Stimulated activated naive CD8-positive, alpha-beta T cell treated with anti-CD3 and anti-CD28 coated beads, Interleukin-15, Interleukin-2, amounts not matched to agents 100 ng/mL and 50 ng/mL, for 24 hours (primary cell): ENCODE measurements around the gene HMBS.
"Not testable (repeated sequence)": the region's sequence is repeated elsewhere in the genome, so short reads cannot be mapped to it uniquely, and the experiment has no call there.

ENCODE experiments used
- H3K27ac Mint-ChIP-seq: one replicate; pipeline ENCODE4 v1.8.0; 2021; ENCODE audit warnings: mild to moderate bottlenecking, mixed read lengths
- H3K27me3 Mint-ChIP-seq: one replicate; pipeline ENCODE4 v1.8.0; 2021; ENCODE audit warnings: mixed read lengths
- H3K36me3 Mint-ChIP-seq: one replicate; pipeline ENCODE4 v1.8.0; 2021; ENCODE audit warnings: low read depth, mixed read lengths
- H3K4me1 Mint-ChIP-seq: one replicate; pipeline ENCODE4 v1.8.0; 2021; ENCODE audit warnings: low read depth, mixed read lengths
- H3K4me3 Mint-ChIP-seq: one replicate; pipeline ENCODE4 v1.8.0; 2021; ENCODE audit warnings: mild to moderate bottlenecking, mixed read lengths
- H3K9me3 Mint-ChIP-seq: one replicate; pipeline ENCODE4 v1.8.0; 2021; ENCODE audit warnings: mixed read lengths

The HMBS gene

GRCh38 chr11:119117004-119117706 is 32.5 kb downstream of the HMBS start:
- Mint-ChIP-seq H3K9me3 (no peaks in the 10 kb centered on the region), H3K4me3 (no peak overlapping the region), H3K27ac (no peak overlapping the region), H3K27me3 (no peaks in the 10 kb centered on the region), H3K36me3 (peaks cover 41% of the 10 kb centered on the region), H3K4me1 (peaks cover 31% of the 10 kb centered on the region)

GRCh38 chr11:119118227-119118626 is 33.5 kb downstream of the HMBS start:
- no peaks in the 10 kb centered on the region for H3K27me3 Mint-ChIP-seq
- H3K36me3 Mint-ChIP-seq, result peaks cover 37% of the 10 kb centered on the region
- H3K4me1 Mint-ChIP-seq, result peaks cover 40% of the 10 kb centered on the region
- H3K27ac Mint-ChIP-seq, result no peak overlapping the region
- no peaks in the 10 kb centered on the region for H3K9me3 Mint-ChIP-seq
- no peak overlapping the region for H3K4me3 Mint-ChIP-seq

DNA sequence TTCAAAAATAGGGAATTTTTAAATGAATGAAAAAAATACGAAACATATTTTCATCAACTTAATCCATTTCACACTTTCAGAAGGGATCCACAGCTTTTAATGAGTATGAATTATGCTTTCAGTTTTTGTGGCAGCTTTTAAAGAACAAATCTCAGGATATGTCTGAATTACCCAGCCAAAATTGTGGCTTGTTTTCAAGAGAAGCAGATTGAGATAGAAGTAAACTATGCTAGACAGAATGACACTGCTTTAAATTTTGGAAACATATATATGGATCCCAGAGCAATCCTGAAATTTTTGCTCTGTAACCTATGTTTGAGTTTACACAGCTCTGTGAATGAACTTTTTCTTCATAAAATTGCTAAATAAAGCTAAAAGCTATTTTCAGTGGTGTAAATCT is 34.3 kb downstream of the HMBS start:
- Mint-ChIP-seq H3K4me3 (no peak overlapping the region), H3K9me3 (no peaks in the 10 kb centered on the region), H3K27me3 (no peaks in the 10 kb centered on the region), H3K27ac (no peak overlapping the region), H3K4me1 (peaks cover 40% of the 10 kb centered on the region), H3K36me3 (peaks cover 36% of the 10 kb centered on the region)

DNA sequence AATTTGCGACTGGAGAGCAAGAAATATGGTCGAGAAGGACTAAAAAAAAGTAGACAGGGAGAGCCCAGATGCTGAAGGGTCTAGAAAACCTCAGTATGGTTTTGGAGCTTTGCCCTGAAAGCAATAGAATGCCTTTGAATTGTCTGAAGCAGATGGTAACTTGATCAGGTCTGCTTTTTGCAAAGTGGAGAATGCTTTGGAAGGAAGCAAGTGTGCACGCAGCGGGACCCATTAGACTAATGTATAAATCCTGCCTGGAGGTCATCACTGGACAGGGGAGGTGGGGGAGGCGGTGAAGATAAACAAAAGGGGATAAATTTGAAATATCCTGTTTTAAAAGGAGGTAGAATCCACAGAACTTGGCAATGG is 35.9 kb downstream of the HMBS start:
- Mint-ChIP-seq H3K4me3 (peak overlapping the region; percentile 97), H3K27ac (peak overlapping the region; percentile 91), H3K36me3 (peaks cover 29% of the 10 kb centered on the region), H3K4me1 (peaks cover 33% of the 10 kb centered on the region), H3K9me3 (no peaks in the 10 kb centered on the region), H3K27me3 (no peaks in the 10 kb centered on the region)

DNA sequence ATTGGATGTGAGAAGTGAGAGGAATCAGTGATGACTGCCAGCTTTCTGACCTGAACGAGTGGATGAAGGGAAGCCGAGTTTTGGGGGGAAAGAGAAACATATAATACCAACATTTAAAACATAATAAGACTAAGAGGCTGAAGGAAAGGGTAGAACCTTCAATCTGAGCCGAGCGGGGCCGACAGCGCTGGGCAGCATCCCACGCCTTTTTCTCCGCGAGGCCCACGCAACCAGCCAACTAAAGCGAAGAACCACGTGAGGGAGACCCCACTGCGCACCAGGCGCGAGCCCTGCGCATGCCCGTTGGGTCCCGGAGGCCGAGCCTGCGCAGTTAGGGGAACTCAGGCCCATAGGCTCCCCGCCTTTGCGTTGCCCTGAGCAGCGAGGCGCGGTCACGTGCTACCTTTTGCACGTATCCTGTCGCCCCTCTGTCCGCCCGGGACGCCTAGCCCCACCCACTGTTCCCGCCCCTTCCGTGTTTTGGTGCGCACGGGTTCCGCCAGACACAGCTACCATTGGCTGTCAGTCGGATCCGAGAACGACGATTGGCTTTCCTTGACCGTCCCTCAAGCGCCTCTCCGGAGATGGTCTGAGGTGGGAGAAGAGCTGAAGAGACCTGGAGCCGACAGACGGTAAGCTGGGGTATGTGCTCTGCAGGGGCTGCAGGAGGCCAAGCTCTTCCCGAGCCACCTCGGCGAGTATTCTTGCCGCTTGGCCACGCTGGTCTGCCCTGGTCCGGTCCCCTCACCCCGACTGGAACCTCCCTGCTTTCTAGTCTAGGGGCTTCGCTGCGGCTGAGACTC is 36.5 kb downstream of the HMBS start, which contains the start of gene HINFP:
TSS of gene HINFP (plus strand) at position 573 of the 803 bp plus-strand sequence. CDS start 5,365 bp downstream, outside the sequence.
- Mint-ChIP-seq H3K27me3 (no peaks in the 10 kb centered on the region), H3K36me3 (peaks cover 24% of the 10 kb centered on the region), H3K4me1 (peaks cover 28% of the 10 kb centered on the region), H3K4me3 (peak within 1 kb of the TSS; percentile 97), H3K9me3 (no peaks in the 10 kb centered on the region), H3K27ac (peak within 1 kb of the TSS; percentile 91)

DNA sequence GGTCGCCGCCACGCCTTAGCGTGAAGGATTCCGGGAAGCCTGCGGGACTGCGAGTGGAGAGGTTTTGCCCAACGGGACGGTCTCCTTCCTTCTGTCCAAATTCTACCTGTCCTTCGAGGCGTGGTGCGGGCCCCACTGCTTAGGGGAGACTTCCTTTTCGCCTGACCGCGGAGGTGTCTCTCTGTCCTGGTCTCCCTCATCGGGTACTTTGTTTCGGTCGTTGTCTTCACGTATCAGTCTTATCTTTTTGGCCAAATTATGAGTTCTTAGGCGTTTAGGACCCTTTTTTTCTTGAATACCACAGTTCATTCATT is 37.1 kb downstream of the HMBS start:
- Mint-ChIP-seq H3K9me3 (no peaks in the 10 kb centered on the region), H3K36me3 (peaks cover 25% of the 10 kb centered on the region), H3K4me3 (peak overlapping the region; percentile 97), H3K27me3 (no peaks in the 10 kb centered on the region), H3K4me1 (peaks cover 30% of the 10 kb centered on the region), H3K27ac (peak overlapping the region; percentile 87)

GRCh38 chr11:119125821-119126220 is 41.1 kb downstream of the HMBS start:
- Mint-ChIP-seq H3K27ac (no peak overlapping the region), H3K27me3 (no peaks in the 10 kb centered on the region), H3K9me3 (no peaks in the 10 kb centered on the region), H3K36me3 (peaks cover 25% of the 10 kb centered on the region), H3K4me3 (no peak overlapping the region), H3K4me1 (peaks cover 31% of the 10 kb centered on the region)

- H3K4me3 Mint-ChIP-seq, result peak overlapping the region; percentile 8
- H3K9me3 Mint-ChIP-seq, result no peaks in the 10 kb centered on the region
- H3K27me3 Mint-ChIP-seq, result no peaks in the 10 kb centered on the region
- peaks cover 33% of the 10 kb centered on the region for H3K36me3 Mint-ChIP-seq
- H3K27ac Mint-ChIP-seq, result peak overlapping the region; percentile 81
- H3K4me1 Mint-ChIP-seq, result peaks cover 28% of the 10 kb centered on the region
These were observed 42.1 kb downstream of the HMBS start for GRCh38 chr11:119126675-119127268.

DNA sequence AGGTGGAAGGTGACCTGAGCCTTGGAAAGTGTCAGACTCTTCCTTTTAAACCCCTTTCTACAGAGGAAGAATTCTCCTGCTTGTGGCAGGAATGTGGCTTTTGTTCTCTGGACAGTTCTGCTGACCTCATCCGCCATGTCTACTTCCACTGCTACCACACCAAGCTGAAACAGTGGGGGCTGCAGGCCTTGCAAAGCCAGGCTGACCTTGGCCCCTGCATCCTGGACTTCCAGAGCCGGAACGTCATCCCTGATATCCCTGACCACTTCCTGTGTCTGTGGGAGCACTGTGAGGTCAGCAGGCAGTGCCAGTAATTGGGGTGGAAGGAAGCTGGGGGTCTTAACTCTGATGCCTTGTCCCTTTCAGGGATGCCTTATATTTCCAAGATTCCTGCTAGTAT is 46.0 kb downstream of the HMBS start:
- Mint-ChIP-seq H3K4me1 (peaks cover 11% of the 10 kb centered on the region), H3K27ac (no peak overlapping the region), H3K36me3 (peaks cover 42% of the 10 kb centered on the region), H3K27me3 (no peaks in the 10 kb centered on the region), H3K4me3 (no peak overlapping the region), H3K9me3 (no peaks in the 10 kb centered on the region)

- no peaks in the 10 kb centered on the region for H3K4me1 Mint-ChIP-seq
- H3K36me3 Mint-ChIP-seq, result peaks cover 33% of the 10 kb centered on the region
- no peak overlapping the region for H3K4me3 Mint-ChIP-seq
- H3K27me3 Mint-ChIP-seq, result peaks cover 9% of the 10 kb centered on the region
- H3K27ac Mint-ChIP-seq, result no peak overlapping the region
- H3K9me3 Mint-ChIP-seq, result no peaks in the 10 kb centered on the region
These were observed 49.8 kb downstream of the HMBS start for GRCh38 chr11:119134389-119134978.

- not testable (repeated sequence) for H3K4me3 Mint-ChIP-seq, H3K27ac Mint-ChIP-seq, H3K4me1 Mint-ChIP-seq, H3K36me3 Mint-ChIP-seq, H3K9me3 Mint-ChIP-seq
- peaks cover 16% of the 10 kb centered on the region for H3K27me3 Mint-ChIP-seq
These were observed 54.6 kb downstream of the HMBS start for GRCh38 chr11:119139276-119139675.
